VCaP (cell line): ENCODE measurements around the gene VPS16.
"Not testable (repeated sequence)": the region's sequence is repeated elsewhere in the genome, so short reads cannot be mapped to it uniquely, and the experiment has no call there.

Experiments used
- H3K27ac ChIP-seq: fragments of 450-650 bp; 2 replicates; pipeline ENCODE4 v1.5.1; 2017
- CTCF ChIP-seq: fragments of 450-650 bp; conservative IDR thresholded peaks from 2 replicates; pipeline ENCODE4 v1.5.1; 2017; ENCODE audit warnings: mild to moderate bottlenecking, moderate library complexity

The VPS16 gene

GRCh38 chr20:2801286-2801728 lies 39.2 kb upstream of the VPS16 start:
- H3K27ac ChIP-seq: no peak overlapping the region
- TF ChIP-seq CTCF: no peak

- no peak for TF ChIP-seq CTCF
- H3K27ac ChIP-seq: no peak overlapping the region
Observed at GRCh38 chr20:2804041-2804828, 36.3 kb upstream of the VPS16 start.

- no peak overlapping the region for H3K27ac ChIP-seq
- TF ChIP-seq CTCF: no peak
Observed at GRCh38 chr20:2804852-2805688, 35.5 kb upstream of the VPS16 start.

- no peak for TF ChIP-seq CTCF
- no peak overlapping the region for H3K27ac ChIP-seq
Observed at GRCh38 chr20:2805689-2806350, 34.7 kb upstream of the VPS16 start.

- TF ChIP-seq CTCF: no peak
- H3K27ac ChIP-seq: no peak overlapping the region
Observed at GRCh38 chr20:2806351-2806701, 34.2 kb upstream of the VPS16 start.

- H3K27ac ChIP-seq: no peak overlapping the region
- TF ChIP-seq CTCF: no peak
Observed at GRCh38 chr20:2807019-2807418, 33.5 kb upstream of the VPS16 start.

GRCh38 chr20:2807929-2808328 lies 32.6 kb upstream of the VPS16 start:
- not testable (repeated sequence) for H3K27ac ChIP-seq
